Measurements from ENCODE around the gene XRN2.

XRN2 gene

DNA sequence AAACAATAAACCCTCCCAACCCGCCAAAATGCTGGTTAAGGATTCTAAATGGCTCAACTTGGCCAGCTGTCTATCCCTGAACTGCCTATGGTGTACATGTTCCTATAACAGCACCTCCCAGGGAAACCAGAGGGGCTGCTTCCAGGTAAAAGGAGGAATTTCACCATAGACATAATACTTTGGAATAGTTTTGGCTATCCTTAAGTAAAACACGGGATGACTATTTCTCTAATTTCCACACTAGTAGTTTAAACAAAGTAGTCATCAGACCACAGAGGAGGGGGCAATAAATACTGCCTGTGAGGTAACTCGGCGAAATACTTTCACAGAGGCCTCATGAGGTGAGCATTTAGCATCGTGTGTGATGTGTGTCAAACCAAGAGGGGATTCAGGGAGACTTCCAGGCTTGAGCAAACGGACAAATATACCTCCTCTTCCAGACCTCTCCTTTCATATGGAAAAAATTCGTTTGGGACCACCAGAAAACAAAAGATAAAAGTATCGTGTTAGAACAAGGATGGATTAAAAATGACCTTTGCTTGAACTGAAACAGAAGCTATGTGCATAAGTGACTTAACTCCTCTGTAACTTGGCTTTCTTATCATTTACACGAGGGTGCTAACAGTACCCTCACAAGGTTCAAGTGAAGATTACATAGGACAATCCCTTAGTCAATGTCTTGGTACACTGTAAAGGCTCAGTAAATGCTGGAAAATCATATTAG is 1.0 kb upstream of the XRN2 start:
- no peak for DNase-seq

DNA sequence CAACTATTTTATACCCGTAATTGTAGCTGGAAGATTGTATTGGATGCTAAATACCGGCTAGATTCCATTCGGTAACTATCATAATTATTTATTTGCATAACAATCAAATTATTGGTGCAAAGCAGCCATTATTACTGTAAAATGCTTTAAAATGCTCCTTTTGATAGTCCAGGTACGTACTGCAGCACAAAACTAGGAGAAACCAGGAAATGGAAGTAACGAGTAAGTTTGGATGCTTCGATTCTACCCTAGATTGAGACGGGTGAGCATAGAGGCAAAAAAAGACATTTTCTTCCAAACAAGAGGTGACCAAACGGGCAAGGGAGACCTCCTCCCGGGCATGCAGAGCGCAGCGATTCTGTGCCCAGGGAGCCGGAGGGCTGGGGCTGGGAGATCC is 469 bp upstream of the XRN2 start:
- peak in 1 of 56 donors; percentile 24 for DNase-seq

DNA sequence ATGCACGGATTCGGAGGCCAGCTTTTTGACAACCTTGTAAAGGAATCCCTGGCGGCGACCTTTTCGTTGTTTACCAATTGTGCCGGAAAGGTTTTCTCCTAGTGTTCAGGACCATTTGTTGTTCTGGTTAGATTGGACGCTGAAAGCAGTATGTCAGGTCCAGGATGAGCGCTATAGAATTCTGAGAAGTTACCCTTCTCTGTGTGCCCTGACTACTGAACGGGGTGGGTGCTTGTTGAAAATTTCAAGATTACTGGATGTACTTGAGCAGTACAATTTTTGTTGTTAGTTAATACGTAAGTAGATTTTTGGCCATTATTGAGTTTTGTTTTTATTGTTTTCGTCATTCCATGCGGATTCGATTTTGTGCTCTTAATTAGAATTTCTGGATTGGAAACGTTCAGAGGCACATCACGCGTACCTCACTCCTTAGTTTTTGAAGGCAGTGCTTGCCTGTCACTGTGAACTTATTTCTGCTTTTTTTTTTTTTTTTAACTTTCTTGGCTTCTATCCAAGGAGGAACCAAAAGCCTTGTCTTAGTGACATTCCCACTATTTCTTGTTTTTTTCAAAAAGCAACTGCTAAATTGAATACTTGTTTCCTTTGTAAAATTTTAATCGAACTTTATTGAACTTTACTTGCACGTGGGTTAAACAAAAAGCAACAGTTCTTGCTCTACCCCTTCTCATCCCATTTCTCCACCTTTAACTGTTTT is 898 bp downstream of the XRN2 start:
- DNase-seq = no peak

DNA sequence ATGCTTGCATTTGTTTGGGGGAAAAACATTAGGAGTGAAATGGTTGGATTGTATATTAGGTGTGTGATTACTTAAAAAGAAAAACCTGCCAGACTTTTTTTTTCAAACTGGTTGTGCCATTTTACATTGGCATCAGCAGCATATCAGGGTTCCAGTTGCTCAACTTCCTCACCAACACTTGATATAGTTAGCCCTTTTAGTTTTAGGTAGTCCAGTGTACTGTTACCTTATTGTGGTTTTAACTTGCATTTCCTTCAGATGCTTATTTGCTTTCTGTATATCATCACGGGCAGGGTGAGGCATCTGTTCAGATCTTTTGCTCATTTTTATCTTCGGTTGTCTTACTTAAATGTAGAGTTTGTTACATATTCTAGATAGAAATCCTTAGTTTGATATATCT is 5.2 kb downstream of the XRN2 start:
- DNase-seq = no peak

DNA sequence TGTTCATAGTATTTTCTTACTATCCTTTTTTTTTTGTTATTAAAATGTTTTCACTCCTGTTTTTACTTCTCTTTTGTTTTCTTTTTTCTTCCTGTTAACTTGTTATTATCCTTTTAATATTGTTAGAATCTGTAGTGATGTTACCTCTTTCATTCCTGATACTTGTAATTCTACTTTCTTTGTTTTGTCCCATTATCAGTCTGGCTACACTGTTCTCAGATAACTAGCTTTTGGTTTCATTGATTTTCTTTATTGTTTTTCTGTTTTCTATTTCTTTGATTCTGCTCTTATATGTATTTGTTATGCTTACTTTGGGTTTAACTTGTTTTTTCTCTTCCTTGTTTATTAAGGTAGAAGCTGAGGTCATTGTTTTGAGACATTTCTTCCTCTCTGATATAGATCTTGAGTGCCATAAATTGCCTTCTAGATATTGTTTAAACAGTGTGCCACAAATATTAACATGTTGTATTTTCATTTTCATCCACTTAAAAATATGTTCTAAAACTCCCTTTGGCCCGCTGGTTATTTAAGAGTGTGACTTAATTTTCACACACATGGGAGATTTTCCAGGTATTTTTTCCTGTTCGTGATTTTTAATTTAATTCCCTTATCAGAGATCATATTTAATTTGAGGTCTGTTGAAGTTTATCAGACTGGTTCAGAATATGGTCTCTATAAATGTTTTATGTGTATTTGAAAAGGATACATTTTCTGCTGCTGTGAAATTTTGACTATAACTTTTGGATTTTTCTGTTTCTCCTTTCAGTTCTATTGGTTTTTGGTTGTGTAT is 6.7 kb downstream of the XRN2 start:
- no peak for DNase-seq

DNA sequence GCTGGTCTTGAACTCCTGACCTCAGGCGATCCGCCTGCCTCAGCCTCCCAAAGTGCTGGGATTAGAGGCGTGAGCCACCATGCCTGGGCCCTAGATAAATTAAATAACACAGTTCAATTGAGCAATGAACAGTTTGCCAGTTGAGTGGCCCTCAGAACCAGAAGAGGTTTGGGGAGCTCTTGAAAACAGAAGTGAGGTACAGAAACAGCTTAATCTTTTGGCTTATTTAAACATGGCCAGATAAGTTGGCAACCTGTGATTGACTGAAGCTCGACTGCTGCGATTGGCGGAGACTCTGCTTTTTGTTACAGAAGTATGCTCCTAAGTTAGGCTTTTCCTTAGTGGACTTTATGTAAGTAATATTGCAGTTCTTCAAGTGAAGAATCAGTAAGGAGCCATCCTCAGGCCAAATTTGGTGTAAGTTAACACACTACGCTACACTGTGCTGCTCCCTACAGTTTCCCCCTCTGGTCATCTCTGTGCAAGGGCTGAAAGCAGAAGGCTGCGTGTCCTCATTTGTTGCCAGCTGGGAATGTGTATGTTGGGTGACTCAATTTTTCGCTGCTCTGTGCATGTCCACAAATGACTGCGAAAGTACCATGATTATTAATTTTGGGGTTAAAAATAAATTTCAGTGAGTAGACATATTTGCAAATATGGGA is 9.8 kb downstream of the XRN2 start:
- no peak for DNase-seq

DNA sequence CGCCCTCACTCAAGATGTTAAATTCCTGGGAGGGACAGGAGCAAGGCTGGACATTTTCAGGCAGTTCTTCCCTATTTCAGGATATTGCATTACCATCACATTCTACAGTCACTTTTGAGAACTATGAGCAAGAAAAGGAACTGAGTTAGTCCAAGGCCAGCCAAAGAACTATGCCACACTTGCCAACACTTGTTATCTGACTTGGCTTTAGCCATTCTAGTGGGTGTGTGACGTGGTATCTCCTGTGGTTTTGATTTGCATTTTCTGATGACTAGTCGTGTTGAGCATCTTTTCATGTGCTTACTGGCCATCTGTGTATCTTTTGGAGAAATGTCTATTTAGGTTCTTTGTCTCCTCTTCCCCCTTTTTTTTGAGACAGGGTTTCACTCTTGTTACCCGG is 12.0 kb downstream of the XRN2 start:
- DNase-seq = no peak

DNA sequence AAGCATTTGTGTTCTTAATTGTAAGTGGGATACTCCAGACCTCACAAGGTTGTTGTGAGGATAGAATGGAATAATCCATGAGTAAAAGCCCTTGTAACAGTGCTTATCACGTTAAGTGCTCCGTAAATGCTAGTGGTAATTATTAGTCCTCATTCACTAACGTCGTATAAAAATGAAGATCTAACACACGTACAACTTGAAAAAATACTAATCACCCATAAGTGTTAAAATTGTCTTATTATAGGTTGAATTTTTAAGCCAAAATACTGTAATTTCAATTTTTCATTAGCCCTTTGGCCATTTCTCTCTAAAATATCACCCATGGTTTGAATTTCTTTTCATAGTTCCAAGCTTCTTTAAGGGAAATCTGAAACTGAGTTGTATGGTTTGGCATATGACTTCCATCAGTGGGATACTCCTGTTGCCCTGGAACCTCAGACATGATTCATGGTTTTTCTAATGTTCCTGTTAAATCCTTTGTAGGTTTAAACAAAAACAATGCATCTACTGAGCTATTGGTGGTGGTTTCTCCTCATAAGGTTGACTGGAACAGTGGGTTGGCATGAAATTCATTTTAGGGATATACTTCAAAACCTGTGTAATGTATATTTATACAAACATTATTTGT is 19.1 kb downstream of the XRN2 start:
- no peak for DNase-seq

DNA sequence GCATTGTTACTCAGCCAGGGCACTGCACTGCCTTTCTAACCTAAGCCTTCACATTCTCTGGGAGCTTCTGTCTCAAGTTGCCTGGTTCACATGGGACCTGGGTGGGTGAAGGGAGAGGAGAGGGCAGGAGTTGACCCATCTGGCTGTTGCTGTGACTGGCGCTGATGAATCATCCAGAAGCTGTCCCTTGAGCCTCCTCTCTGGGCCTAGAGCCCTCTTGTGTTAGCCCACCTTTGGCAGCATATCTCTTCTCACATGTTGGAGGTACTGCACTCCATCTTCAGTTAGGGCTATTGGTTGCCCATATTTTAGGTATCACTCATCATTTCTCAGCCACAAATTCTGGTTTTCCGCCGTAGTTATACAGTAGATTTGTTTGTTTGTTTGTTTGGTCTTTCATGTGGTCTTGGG is 19.8 kb downstream of the XRN2 start:
- DNase-seq = no peak

DNA sequence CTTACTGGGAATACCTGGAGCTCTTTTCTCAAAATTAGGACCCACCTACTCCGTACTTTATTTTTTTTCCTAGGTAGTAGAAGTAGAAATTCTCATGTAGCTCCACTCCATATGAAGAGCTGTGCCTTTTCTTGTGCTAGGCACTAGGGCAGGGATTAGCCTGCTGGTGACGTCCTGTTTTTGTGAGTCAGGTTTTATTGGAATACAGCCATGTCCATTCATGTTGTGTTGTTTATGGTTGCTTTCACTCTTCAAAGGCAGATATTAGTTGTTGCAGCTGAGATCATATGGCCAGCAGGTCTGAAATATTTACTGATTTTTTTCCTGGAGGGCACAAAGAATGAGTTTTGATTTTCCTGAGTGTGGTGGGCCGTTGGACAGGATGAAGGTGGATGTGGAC is 20.5 kb downstream of the XRN2 start:
- no peak for DNase-seq

DNA sequence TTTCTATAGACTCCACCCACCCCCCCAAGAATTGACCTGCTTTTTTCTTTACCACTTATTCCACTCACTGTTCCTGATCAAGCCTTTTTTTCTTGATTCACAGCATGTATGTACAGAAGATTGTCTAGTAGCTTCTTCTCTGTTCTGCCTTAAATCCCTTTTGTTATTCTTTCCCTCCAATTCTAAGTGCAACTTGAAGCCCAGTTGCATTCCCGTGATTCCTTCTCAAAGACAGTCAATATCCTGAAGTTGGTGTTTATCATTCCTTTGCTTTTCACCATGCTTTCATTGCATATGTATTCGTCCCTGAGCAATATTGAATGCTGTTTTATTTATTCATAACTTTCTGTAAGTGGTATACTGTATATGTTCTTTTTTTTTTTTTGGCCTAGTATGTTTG is 21.0 kb downstream of the XRN2 start:
- DNase-seq = no peak

DNA sequence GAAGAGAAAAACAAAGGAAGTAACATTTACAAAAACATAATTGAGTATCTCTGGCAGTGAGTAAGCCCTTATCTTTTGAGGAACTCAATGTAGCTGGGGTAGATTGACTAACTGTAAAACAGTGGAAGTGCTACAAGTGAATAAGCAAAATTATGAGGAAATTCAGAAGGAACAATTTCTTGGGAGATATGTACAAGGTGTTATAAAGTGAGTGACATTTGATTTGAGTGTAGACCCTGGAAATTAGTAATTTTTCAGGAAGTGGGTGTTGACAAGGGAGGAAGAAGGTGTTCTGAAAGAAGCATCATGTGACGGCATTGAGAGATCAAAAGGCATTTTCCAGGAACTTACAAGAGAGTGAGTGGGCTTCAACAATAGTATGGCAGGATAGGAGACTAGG is 22.2 kb downstream of the XRN2 start:
- no peak for DNase-seq

DNA sequence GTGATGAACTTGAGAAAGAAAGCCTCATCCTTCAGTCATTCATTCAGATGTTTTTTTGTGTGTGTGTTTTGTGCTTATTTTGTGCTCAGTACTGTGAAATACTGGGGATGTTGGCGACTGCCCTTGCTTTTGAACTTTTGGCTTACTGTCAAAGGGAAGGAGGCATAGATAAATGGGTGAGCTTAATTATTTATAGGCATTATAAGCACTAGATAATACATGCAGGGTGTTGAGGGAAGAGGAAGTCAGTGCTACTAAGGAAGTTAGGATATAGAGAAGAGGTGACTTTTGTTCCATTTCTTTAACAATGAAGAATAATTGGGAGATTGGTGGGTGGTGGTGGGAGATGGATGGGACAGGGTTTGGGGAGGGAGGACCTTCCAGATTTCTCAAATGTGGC is 23.6 kb downstream of the XRN2 start:
- no peak for DNase-seq

DNA sequence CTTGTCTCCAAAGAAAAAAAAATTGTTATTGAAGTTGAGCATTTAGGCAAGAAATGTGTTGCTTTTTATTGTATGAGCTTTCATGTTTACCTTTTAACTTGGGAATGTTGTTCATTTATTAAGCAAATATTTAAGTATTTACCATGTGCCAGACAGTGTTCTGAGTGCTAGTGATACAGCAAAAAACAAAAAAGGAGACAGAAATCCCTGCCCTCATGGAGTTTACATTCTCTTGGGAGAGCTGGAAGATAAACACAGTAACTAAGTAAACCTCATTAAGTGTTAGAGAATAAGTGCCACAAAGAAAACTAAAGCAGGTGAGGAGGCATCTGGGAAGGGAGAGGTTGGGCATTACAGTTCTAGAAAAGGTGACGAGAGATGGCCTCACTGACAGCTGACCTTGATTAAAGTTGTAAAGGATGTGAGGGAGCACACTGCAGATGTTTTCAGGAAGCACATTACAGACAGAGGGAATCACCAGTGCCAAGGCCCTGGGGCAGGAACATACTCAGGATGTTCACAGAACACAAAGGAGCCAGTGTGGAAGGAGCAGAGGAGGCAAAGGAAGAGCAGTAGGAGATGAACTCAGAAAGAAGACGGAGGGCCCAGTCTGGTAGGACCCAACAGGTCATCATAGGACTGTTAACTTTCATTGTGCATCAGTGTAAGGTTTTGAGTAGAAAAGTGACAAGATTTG is 33.5 kb downstream of the XRN2 start:
- no peak for DNase-seq

DNA sequence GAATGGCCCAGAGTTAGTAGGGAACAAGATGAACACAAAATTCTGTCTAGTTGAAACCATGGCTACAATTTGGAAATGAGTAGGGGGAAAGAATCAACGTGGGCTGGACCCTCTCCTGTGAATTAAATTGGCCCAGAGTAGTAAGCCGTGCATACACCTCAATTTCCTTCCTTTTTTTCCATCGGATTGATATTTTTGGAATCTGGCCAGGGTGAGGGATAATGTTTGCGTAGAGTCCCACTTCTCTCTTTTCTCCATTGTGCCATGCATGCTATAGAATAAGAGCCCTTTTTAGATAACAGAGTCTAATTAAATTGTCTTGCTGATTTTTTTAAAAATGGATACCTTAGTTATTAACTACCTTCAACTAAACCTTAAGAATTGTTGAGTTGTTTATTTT is 35.2 kb downstream of the XRN2 start:
- no peak for DNase-seq

DNA sequence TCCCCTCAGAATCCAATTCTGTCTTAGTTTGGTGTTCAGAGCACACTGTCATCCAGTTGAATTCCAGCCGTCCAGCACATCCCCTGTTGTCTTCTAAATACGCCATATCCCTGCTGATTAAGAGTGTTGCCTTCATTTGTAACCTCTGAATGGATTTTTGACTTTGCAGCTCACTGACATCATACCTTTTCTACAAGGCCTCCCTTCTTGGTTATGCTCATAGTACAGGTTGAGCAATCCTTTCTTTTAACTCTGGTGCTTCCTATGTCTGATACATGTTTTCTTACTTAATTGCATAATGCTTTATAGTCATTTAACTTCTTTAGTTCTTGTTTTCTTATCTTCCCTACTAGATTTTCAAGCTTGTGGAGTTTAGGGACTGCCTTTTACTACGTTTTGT is 36.4 kb downstream of the XRN2 start:
- DNase-seq = no peak

DNA sequence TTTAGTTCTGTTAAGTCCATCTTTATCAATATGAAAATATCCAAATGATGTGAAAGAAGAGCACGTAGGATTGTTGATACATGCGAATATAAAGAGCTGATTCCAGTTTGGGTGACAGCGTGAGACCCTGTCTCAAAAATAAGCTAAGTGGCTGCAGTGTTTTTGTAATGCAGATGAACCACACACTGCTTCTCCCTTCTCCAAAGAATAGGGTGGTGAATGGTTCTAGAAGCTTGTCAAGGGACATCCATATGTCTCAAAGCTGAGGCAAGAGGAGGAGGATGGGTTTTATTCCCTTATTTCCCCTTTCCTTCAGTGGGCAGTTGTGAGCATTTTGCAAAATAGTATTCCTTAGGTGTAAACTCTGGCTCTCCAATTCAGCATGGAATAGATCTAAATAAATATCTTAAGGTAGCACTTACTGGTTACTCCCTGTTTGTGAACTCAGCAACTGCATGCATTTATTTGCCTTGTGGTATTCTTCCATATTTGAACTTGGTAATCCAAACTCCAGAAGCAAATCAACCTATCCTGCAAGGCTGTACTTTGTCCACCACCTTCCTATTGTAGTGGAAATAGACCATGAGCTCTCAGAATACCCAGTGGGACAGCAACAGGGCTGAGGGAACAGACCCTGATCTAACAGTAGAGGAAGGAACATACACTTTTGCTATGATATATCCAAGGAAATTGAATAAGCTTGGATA is 38.0 kb downstream of the XRN2 start:
- no peak for DNase-seq

DNA sequence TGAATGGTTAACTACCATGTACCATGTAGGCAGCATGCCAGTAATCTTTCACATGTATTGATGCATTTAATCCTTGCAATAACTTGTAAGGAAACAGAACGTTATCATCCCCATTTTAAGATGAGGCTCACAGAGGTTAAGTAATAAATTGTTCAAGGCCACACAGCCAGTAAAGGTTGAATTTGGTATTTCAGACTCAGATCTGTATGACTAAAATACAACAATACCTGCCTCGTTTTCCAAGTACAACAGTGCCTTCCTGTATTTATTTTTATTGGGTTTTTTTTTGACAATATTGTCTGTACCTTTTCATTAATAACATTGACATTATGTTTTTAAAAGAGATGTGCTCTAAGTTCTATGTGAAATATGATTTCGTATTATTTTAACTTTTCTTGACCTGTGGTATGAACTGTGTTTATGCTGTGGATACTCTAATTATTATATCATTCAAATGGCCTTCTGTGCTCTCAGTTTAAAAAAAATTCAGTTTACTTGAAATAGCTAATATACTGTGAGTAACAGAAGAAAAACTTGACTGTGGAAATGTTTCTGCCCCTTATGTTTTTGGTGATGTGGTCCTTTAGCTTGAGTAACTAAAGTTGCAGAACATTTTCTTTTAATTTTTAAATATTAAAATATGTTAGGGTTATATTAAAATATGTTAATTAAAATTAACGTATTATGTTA is 39.7 kb downstream of the XRN2 start:
- DNase-seq = no peak

DNA sequence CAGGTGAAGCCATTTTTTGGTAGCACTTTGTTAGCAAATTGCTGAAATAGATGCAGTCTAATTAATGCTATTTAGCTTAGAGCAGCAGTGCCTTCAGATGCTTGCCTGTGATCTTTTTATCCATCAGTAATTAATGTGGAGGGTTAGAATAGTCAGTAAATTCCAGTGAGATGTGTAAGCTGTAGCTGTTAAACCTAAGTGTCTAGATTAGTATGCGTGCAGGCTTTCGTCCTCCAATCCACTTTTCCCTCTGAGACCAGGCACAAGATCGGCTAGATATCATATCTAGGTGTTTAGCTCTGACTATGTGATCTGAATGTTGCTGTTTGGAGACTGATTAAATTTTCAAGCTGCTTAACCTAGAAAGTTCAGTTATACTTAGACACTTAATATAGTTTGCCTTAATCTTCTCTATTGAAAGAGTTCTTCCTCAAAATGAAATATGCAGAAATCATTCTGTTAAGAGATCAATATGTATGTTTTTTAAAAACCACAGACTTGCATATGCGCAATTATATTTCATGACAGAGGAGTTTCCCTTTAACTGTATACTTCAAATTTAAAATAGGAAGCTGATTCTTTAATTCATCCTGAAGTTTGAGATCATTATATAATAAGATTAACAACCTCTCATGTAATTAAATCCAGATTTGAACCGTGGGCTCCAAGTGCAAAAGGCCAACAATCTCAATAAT is 41.2 kb downstream of the XRN2 start:
- no peak for DNase-seq
